HG03280 (cell line): ENCODE measurements around the gene ZFPL1.

ENCODE experiments used
- ATAC-seq: cut with Tn5 transposase; IDR thresholded peaks from one replicate; pipeline ENCODE4 v1.9.1; 2021; ENCODE audit warnings: mild to moderate bottlenecking, moderate library complexity; ENCODE audit not compliant: unreplicated experiment

Gene ZFPL1

DNA sequence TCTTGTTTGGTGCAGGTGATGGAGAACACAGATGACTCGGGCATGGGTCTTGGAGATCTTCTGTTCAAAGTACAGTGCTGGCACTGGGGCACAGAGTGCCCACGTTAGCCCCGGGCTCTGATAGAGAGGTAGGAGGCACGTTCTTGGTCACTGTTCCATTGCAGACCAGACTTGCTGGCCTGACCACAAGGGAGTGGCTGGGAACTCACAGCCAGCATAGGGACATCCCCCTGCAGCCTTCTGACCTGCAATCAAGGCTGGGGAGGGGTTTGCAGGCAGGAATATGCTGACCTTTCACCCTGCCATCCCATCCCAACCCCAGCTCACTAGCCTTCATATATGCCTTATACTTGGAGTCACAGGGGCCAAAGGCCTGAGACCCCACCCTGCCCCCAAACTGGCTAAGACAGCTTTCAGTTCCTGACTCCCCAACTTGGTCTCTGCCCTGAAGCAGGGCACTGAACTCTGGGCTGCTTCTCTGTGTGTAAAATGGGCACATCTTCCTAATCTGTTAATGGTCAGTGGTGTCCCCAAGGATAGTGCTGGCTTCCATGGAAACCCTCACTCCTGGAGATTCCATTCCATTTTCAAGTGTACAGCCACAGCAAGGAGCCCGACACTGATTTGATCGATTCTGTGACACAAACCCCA is 42.7 kb downstream of the ZFPL1 start:
- no peak for ATAC-seq

DNA sequence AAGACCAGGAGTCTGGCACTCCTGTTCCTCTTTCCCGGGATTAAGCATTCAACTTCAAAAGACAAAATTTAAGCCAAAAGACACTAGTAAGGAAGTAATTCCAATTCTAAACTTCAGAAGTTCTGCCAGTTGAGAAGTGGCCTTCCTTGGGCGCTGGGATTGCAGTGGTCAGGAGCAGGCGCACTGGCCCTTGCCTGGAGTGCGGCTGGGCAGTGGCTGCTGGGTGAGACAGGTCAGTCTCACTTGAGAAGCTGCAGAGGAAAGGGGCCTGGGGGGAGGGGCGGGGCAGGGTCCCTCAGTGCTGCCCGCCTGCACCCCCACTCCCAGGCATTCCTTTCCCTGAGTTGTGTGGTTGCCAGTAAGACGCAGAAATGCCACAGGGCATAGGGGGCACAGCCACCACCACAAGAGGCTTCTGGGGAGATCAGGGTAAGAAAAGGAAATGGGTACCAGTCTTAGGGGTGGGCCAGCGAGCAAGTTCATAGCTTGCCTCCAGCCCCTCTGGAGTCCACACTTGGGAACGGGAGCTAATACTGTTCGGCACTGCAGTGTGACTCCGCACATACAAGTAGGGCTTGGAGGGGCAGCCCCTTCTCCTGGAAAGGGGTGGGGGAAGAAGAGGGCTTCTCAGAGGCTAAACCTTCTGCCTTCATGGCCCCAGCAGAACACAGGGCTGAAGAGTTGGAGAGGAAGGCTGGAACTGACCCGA is 43.6 kb downstream of the ZFPL1 start:
- no peak for ATAC-seq

DNA sequence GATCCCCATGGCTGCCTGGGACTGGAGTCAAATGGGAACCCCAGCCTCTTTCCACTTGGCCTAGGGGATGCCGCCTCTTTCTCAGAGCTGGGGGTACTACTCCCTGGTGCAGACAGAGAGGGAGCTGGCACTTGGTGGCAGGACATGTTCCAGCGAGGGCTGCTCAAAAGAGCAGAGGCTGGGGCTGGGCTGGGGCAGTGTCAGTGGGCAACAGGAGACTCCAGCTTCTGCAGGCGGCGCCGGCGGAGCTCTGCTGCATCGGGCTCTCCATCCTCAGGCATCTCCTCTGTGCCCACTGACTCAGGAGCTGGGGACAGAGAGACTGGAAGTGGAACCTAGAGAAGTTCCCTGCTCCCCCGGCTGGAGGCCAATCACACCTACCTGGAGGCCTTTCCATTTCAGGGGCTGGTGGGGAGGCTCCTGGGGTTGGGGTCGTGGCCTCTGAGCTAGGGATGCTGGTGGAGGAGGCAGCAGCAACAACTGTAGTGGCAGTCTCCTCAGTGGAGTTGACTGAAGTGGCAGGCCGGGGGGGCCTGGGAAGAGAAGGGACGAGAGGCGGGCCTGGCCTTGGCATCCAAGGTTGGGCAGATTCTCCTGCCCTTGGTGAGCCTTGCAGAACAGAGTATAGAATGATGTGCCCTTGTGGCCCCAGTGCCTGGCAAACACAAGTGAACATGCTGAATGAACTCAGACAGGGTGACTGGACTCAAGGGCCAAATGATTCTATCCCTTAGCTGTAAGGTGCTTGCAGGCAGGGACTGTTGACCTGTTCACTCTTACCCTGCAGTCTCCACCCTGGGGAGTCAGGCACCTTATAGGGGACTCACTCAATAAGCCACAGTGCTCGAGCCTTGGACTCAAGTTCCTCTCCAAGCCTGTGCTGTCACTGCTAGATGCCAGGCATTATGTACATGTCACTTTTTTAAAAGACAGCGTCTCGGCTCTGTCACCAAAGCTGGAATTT is 44.4 kb downstream of the ZFPL1 start:
- ATAC-seq, result no peak

DNA sequence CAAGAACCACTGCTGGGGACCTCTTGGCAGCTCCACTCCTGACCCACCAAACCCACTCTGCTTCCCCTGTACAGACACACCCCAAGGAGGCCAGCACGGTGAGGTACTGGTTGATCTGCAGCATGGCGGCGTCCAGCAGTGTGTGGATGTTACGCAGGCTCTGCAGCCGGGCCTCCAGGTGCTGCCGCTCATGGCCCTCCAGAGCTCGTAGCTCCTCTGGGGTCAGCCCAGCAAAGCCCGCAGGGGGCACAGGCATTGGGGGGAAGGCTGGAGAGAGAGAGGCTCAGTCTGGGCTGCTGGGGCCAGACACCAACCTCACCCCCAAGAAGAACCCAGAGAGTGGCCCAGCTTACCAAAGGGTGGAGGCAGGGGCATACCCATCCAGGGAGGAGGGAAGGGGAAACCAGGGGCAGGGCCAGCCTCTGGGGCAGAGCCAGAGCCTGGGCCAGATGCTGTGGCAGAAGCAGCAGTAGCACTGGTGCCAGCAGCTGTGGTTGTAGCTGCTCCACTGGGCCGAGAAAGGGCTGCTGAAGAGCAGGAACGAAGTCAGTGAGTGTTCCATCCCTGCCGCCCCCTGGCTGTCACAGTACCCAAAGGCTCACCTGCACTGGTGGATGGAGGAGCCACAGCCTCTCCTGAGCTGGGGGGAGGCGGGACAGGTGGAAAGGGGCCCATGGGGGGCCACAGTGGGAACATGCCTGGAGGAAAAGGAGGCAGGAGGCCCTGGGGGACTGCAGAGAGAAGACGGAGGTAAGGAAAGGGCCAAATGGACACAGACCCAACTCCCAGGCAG is 45.8 kb downstream of the ZFPL1 start:
- no peak for ATAC-seq

DNA sequence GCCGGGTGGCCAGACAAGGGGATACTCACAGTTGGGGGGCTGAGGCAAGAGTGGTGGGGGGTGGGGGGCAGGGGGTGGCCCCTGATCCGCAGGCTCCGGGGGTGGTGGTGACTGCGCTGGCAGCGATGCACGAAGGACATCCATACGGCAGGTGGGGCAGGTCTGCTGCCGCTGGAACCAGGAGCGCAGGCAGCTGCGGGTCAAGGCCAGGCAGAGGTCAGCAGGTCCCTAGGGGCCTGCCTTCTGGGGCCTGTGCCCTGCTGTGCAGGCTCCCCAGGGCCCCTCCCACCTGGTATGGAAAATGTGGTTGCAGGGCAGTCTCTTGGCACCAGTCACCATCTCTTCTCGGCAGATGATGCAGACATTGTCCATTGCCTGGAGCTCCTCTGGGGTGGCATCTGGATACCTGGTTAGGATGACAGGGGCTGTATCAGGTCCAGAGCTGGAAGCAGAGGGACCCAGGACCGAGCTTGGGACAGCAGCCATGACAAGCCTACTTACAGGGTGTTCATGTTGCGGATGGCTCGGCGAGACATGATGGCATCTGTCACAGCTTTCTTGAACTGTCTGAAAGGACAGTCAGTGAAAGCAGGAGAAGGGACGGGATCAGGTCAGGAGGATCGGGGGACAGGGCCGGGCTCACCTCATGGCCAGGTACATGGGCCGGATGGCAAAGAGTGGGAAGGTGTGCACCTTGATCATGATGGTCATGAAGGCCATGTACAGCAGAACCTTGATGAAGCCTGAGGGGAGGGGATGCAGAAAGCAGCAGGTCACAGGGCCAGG is 46.8 kb downstream of the ZFPL1 start:
- ATAC-seq, result no peak

DNA sequence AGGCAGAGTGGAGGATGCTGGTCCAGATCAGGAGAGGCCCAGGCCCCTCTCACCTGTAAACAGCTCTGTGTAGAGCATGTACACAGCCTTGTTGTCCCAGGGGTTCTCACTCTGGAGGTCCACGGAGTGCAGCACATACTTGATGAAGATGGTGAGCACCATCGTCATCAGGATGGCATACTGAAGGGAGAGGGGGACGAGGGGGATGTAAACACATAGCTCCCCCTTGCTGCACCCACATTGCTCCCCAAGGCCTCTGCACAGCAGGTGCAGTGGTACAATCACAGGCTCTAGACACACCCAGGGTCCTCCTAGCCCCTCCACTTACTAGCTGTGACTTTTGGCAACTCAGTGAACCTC is 47.4 kb downstream of the ZFPL1 start:
- ATAC-seq, result no peak

DNA sequence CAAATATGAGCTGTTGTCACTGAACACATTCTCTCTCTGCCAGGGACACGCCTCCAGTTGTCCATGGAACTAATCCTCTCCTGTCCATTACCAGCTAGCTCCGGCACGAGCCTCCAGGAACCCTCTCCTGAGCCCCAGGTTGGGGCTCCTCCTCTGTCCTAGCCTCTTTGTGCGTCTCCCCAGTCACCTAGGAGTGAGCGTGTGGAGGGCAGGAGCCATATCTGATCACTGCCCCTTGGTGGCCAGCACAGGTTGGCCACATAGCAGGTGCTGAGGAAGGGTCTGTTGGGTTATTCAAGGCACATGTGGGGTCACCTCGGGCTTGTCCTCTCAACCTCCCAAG is 47.8 kb downstream of the ZFPL1 start:
- ATAC-seq, result no peak

DNA sequence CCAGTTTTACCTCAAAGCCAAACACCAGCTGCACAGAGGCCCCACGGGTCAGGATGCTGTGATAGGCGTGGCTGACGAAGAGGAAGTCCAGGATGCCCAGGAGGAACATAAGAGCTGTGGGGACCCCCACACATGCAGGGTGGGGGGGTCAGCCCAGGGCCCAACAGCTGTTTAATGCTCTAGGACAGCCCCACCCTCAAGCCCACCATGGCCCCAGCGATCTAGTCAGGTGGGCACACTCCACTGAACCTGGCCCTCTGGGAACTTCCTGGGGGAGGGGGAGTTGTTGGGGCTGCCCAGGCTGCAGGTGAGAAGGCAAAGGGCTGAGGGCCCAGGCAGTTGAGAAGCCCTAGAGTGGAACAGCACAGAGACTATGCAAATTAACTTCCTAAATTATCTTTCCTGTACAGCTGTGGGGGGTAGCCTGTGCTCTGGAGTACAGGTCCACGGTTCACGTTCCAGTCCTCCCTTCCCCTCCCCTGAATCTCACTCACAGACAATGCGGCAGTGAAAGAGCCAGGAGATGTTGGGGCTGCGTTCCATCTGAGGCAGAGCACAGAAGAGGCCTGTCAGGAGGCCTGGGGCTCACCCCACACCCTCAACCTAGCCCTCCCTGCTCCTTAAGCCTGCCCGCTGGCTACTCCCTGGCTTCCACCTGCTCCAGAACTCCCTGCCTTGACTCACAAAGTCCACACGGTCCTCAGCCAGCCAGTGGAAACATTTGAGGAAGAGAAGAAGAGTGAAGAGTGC is 48.4 kb downstream of the ZFPL1 start:
- ATAC-seq, result no peak

DNA sequence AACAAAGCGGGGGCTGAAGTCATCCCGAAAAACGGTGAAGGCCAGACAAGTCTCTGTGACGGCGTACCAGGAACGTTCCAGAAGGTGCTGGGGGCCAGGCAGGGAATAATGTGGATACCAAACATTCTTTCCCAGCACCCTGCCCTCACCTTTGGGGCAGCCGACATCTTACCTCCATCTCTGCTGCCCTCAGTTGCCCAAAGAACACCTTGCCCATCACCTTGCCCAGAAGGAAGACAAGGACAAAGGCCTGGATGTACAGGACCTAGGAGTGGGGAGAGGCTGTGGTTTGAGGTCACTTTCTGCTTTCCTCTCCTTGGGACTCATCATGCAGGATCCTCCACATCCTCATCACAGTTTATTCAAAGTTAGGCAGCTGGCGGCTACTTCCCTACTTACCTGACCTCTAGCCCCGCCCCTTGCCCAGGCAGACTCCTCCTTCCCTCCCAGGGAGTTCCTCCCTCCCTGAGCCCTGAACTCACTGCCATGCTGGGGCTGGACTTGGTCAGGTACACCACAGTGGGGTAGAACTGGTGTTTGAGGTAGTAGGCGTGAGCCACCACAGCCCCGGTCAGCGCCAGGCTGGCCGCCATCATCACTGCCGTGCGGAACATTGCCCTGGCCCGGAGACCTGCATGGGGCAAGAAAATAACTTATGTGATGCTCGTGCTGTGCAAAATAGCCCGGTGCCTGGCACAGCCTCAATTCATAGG is 49.1 kb downstream of the ZFPL1 start:
- ATAC-seq, result no peak

DNA sequence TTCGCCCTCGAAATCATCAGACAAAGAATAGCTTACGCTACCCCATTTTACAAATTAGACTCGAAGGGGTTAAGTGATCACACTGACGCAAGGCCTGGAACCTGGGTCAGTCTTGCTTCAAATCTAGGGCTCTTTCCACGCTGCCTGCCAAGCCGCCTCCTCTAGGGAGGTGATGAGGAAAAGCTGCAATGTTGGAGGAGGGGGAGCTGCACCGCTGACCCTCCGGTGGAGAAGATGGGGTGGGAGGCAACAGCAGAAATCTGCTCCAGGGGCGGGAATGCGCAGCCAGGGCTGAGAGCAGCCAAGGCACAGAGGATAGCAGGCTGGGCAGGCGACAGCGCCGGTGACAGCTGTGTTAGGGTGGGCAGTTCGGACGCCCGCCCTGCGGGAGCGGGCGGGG is 49.7 kb downstream of the ZFPL1 start:
- ATAC-seq, result no peak

DNA sequence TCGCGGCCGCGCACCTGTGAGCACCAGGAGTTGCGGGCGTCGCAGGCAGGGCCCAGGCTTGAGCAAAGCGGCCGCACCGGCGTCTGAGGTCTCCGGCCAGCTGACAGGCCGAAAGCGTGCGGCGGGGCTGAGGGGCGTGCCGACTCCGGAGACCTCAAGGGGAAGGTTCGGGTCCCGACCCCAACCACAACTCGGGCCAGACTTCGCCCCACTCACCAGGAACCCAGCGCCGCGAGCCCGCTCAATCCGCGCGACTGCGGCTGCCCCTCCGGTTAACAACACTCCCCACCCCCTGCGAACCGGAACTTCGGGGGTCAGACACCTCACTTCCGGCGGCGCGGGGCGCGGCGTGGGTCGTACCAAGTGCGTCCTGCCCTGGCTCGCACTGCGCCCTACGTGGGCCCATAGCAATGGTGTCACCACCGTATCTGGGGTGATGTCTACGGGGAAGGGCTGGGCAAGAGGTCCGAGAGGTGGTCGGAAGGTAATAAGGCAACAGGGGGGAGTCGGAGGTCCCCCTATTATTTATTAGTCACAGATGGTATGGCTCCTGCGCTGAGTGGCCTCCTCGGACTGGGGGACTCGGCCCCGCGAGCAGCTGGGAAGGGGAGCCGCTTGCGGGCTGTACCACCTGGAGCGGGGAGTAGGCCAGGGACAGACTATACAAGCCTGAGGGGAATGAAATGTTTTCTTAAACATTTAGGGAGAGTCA is 50.4 kb downstream of the ZFPL1 start, which contains the start of gene SYVN1:
TSS of gene SYVN1 (minus strand) at position 280 of the 712 bp plus-strand sequence. CDS start 918 bp downstream, outside the sequence.
- peak; percentile 63 for ATAC-seq

DNA sequence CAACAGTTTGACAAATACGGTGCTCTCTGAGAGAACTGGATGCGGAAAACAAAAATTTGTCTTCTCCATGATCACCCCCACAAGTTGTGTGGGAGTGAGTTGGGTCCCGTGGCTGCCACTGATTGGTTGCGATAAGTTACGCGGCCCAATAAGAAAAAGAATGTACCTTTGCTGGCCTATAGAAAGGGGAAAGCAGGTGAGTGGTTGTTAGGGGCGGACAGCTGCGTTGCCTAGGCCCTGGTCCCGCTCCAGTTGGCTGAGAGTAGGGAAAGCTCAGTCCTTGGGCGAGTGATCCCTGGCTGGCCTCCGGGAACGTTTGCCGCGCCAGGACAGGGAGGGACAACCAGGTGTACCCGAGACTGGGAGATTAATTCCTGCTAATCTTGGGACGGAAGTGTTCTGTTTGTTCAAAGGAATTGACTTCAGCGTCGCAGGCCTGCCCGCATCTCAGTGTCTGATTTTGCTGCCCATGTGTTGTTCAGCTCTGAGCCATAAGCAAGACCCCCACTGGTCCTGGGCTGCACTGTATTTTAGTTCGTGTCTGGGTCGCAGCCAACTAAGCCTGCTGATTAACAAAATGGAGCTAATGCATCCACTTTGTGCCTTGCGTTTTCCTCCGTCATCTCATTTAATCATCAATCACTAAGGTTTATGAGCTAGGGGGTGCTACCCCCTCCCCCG is 51.1 kb downstream of the ZFPL1 start:
- ATAC-seq, result peak; percentile 69

DNA sequence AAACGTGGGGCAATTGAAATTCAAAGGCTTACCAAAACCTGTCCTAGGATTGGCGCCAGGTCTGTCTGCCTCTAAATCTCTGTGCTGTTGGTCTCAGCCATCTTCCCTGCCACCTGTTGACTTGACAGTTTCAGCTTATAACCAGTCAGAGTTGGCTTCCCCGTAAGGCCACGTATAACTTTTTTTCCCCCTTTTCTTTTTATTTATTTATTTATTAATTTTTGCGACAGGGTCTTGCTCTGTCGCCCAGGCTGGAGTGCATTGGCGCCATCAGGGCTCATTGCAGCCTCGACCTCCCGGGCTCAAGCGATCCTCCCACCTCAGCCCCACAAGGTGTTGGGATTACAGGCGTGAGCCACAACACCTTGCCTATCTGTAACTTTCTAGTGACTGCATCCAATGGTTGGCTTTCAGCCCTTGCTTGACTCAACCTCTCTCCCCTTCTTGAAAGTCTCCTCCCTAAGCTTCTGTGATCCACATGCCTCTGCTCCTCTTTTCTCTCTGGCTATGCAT is 51.7 kb downstream of the ZFPL1 start:
- ATAC-seq, result no peak

DNA sequence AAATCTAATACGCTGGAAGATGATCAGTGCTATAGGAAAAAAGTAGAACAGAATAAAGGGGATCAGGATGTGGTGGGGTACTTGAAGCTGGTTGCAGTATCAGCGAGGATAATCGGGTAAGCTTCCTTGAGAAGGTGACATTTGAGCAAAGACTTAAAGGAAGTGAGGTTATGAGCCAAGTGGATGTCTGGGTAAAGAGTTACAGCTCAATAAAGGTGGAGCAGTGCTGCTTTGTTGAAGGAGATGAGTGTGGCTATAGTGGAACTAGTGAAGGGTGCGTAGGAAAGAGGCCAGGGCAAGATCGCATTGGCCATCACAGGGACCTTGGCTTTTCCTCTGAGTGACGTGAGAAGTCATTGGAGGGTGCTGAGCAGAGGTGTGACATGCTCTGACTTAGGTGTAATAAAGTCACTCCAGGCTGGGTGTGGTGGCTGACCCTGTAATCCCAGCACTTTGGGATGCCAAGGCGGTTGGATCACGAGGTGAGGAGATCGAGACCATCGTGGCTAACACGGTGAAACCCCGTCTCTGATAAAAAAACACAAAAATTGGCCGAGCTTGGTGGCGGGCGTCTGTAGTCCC is 52.6 kb downstream of the ZFPL1 start:
- no peak for ATAC-seq
